Measurements from ENCODE around the gene GOLGA7B. TPM values are rescaled to one million over a fixed set of nuclear protein-coding genes. Genes with fewer than 3 reads are reported as not detected.

The GOLGA7B gene
- total RNA-seq, 2 donors from 2014 or later, result 0.18 to 0.27 TPM

GRCh38 chr10:97907211-97907610, 57.6 kb downstream of the GOLGA7B start:
- Histone ChIP-seq H3K36me3 (ENCODE audit: control insufficient read depth, insufficient read depth, low read length) (no peaks in the 10 kb centered on the region), H3K27me3 (ENCODE audit: control insufficient read depth, insufficient read depth, low read length, poor library complexity, severe bottlenecking) (no peaks in the 10 kb centered on the region), H3K4me3 (ENCODE audit: low read length) (no peak overlapping the region), H3K27ac (ENCODE audit: low read depth, low read length) (no peak overlapping the region), H3K9me3 (ENCODE audit: control insufficient read depth, low read length) (no peaks in the 10 kb centered on the region), H3K9ac (ENCODE audit: extremely low read depth, low read length, poor library complexity, severe bottlenecking) (no peak overlapping the region), H3K4me1 (ENCODE audit: control insufficient read depth, insufficient read depth, low read length) (no peaks in the 10 kb centered on the region)
- no peak for TF ChIP-seq CTCF (conservative IDR thresholded peaks at IDR 0.05)
- no peak overlapping the region for H3K27ac Mint-ChIP-seq
- H3K4me3 Mint-ChIP-seq, result no peak overlapping the region
- H3K9me3 Mint-ChIP-seq, result no peaks in the 10 kb centered on the region
- H3K27me3 Mint-ChIP-seq (ENCODE audit: insufficient read depth), result no peaks in the 10 kb centered on the region
- H3K4me1 Mint-ChIP-seq, result peaks cover 5% of the 10 kb centered on the region
- WGBS, 2 experiments (ENCODE audit: insufficient coverage in 1 of 2, insufficient read length in 1 of 2), result 81 to 87% methylated on average over 5 to 6 of the region's 6 CpGs
- no peaks in the 10 kb centered on the region for H3K36me3 Mint-ChIP-seq (ENCODE audit: low read depth)
- no peak for DNase-seq

- Mint-ChIP-seq H3K4me3 (no peak overlapping the region), H3K4me1 (peaks cover 5% of the 10 kb centered on the region), H3K36me3 (ENCODE audit: low read depth) (no peaks in the 10 kb centered on the region), H3K27me3 (ENCODE audit: insufficient read depth) (peaks cover 2% of the 10 kb centered on the region), H3K9me3 (no peaks in the 10 kb centered on the region), H3K27ac (no peak overlapping the region)
- no peak for DNase-seq
- peaks cover 5% of the 10 kb centered on the region for H3K27me3 ChIP-seq (ENCODE audit: control insufficient read depth, insufficient read depth, low read length, poor library complexity, severe bottlenecking)
- H3K27ac ChIP-seq (ENCODE audit: low read depth, low read length), result no peak overlapping the region
- no peaks in the 10 kb centered on the region for H3K36me3 ChIP-seq (ENCODE audit: control insufficient read depth, insufficient read depth, low read length)
- H3K4me1 ChIP-seq (ENCODE audit: control insufficient read depth, insufficient read depth, low read length), result no peaks in the 10 kb centered on the region
- H3K4me3 ChIP-seq (ENCODE audit: low read length), result no peak overlapping the region
- WGBS, 2 experiments (ENCODE audit: insufficient coverage in 1 of 2, insufficient read length in 1 of 2), result 91 to 92% methylated on average over 8 to 12 of the region's 12 CpGs
- H3K9ac ChIP-seq (ENCODE audit: extremely low read depth, low read length, poor library complexity, severe bottlenecking), result no peak overlapping the region
- no peaks in the 10 kb centered on the region for H3K9me3 ChIP-seq (ENCODE audit: control insufficient read depth, low read length)
- TF ChIP-seq CTCF (conservative IDR thresholded peaks at IDR 0.05), result no peak
These were observed 58.2 kb downstream of the GOLGA7B start for GRCh38 chr10:97907830-97908229.

- H3K9me3 ChIP-seq (ENCODE audit: control insufficient read depth, low read length), result no peaks in the 10 kb centered on the region
- H3K36me3 ChIP-seq (ENCODE audit: control insufficient read depth, insufficient read depth, low read length), result no peaks in the 10 kb centered on the region
- no peaks in the 10 kb centered on the region for H3K4me1 Mint-ChIP-seq
- no peak overlapping the region for H3K27ac Mint-ChIP-seq
- no peaks in the 10 kb centered on the region for H3K36me3 Mint-ChIP-seq (ENCODE audit: low read depth)
- no peak overlapping the region for H3K27ac ChIP-seq (ENCODE audit: low read depth, low read length)
- no peak overlapping the region for H3K4me3 Mint-ChIP-seq
- no peaks in the 10 kb centered on the region for H3K9me3 Mint-ChIP-seq
- 81 to 93% methylated on average over 4 of the region's 4 CpGs for WGBS, 2 experiments (ENCODE audit: insufficient coverage in 1 of 2, insufficient read length in 1 of 2)
- no peak for DNase-seq
- no peaks in the 10 kb centered on the region for H3K4me1 ChIP-seq (ENCODE audit: control insufficient read depth, insufficient read depth, low read length)
- peaks cover 16% of the 10 kb centered on the region for H3K27me3 ChIP-seq (ENCODE audit: control insufficient read depth, insufficient read depth, low read length, poor library complexity, severe bottlenecking)
- no peak overlapping the region for H3K4me3 ChIP-seq (ENCODE audit: low read length)
- no peak overlapping the region for H3K9ac ChIP-seq (ENCODE audit: extremely low read depth, low read length, poor library complexity, severe bottlenecking)
- H3K27me3 Mint-ChIP-seq (ENCODE audit: insufficient read depth), result peaks cover 18% of the 10 kb centered on the region
- TF ChIP-seq CTCF (conservative IDR thresholded peaks at IDR 0.05), result no peak
These were observed 61.0 kb downstream of the GOLGA7B start for GRCh38 chr10:97910661-97911060.

All from endodermal cell (in vitro differentiated cells).